Transverse colon (tissue), 4 donors: Measurements from ENCODE around the gene BAZ2B.

Experiments used
- EP300 ChIP-seq: sonication (generic); formaldehyde crosslinking; IDR thresholded peaks from one replicate; pipeline ENCODE4 v1.6.1; 2017; ENCODE audit warnings: antibody characterized with exemption, low read depth
- POLR2A ChIP-seq: fragments of 450-650 bp; IDR thresholded peaks from one replicate; pipeline ENCODE4 v1.6.1; 2016; ENCODE audit warnings: antibody characterized with exemption, mild to moderate bottlenecking, moderate library complexity
- POLR2AphosphoS5 ChIP-seq, 3 donors: sonication (generic); formaldehyde crosslinking; IDR thresholded peaks; one replicate each; pipeline ENCODE4 v1.6.1; 2016; ENCODE audit warnings: antibody characterized with exemption in 3 of 3
- TF ChIP-seq, protein P1 (sequence below), 5 experiments: fragments of 200-600 bp in 3 of 5; fragments of 450-650 bp in 2 of 5; sonication (generic) in 3 of 5; IDR thresholded peaks; 1 replicate in 2 of 5; 2 replicates in 3 of 5; pipeline ENCODE4 v1.5.1; 2016 to 2017; ENCODE audit warnings: antibody characterized with exemption in 5 of 5, inconsistent platforms in 3 of 5, mild to moderate bottlenecking in 2 of 5, moderate library complexity in 1 of 5

DNA sequence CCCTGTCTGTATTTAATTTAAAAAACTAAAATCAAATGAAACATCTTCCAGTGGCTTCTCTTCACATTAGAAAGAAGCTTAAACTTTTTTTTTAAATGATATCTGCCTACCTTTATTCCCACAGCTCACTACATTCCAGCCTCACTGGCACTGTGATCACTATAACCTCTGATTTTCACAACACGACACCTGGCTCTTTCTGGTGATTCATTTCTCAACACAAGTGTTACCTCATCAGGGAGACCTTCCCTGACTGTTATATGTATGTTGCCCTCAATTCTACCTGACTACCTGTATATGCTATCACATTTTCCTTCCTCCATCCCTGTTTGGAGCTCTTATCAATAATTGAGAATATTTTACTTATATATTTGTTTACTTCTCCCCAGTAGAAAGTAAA is 76.6 kb downstream of the BAZ2B start:
- TF ChIP-seq, protein P1, sequence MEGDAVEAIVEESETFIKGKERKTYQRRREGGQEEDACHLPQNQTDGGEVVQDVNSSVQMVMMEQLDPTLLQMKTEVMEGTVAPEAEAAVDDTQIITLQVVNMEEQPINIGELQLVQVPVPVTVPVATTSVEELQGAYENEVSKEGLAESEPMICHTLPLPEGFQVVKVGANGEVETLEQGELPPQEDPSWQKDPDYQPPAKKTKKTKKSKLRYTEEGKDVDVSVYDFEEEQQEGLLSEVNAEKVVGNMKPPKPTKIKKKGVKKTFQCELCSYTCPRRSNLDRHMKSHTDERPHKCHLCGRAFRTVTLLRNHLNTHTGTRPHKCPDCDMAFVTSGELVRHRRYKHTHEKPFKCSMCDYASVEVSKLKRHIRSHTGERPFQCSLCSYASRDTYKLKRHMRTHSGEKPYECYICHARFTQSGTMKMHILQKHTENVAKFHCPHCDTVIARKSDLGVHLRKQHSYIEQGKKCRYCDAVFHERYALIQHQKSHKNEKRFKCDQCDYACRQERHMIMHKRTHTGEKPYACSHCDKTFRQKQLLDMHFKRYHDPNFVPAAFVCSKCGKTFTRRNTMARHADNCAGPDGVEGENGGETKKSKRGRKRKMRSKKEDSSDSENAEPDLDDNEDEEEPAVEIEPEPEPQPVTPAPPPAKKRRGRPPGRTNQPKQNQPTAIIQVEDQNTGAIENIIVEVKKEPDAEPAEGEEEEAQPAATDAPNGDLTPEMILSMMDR (IDR thresholded peaks at IDR 0.05), result no peak
- TF ChIP-seq POLR2A (no peak), EP300 (no peak), POLR2AphosphoS5 (IDR thresholded peaks at IDR 0.05) (no peak)
